HCT116 (cell line): Measurements from ENCODE around the gene DCUN1D1. TPM values are rescaled to one million over a fixed set of nuclear protein-coding genes. Genes with fewer than 3 reads are reported as not detected.
A peak's percentile ranks its signal among the peaks of the same experiment; 100 is the strongest.

ENCODE experiments used
- ATAC-seq: fragments of 200-7000 bp; cut with Tn5 transposase; 2 replicates; pipeline ENCODE4 v1.9.1; 2020; ENCODE audit warnings: mild to moderate bottlenecking, moderate library complexity
- BruUV-seq: library from RNA; stranded (reverse); fragments of 400-500 nt; replicated peaks from 2 replicates; lab custom pipeline; 2021; lab: Mats Ljungman, UMichigan
- CTCF ChIA-PET: fragments of 300-600 bp; sonication (Branson Sonifier 250); formaldehyde crosslinking; loops from one replicate; lab custom pipeline; 2021; ENCODE audit warnings: antibody characterized with exemption; lab: Charles Lee
- POLR2A ChIA-PET: fragments of 300-600, 350-600 bp; sonication (Branson Sonifier 250); formaldehyde crosslinking; loops from one replicate; lab custom pipeline; 2021; ENCODE audit warnings: antibody characterized with exemption; lab: Charles Lee
- RAD21 ChIA-PET, 2 experiments: fragments of 300-600 bp; sonication (Branson Sonifier 250); formaldehyde crosslinking; loops; one replicate each; lab custom pipeline; 2023; ENCODE audit warnings: low total read pairs in 2 of 2; ENCODE audit not compliant: uncharacterized antibody in 2 of 2, unreplicated experiment in 2 of 2, low non-redundant PET in 1 of 2; lab: Charles Lee
- DNase-seq: peaks from one replicate; pipeline ENCODE4 v3.0.0-alpha.2; 2010; ENCODE audit warnings: low read depth, low spot score
- H2AFZ ChIP-seq: fragments of 200-600 bp; shearing (Covaris generic), sonication (generic); 2 replicates; pipeline ENCODE4 v1.6.1; 2017; ENCODE audit warnings: low read depth, mixed run types, mixed read lengths, antibody characterized with exemption, low read length; ENCODE audit not compliant: poor library complexity, severe bottlenecking
- H3K27ac ChIP-seq: 2 replicates; pipeline ENCODE4 v1.5.1; 2012; ENCODE audit warnings: low read depth, low read length
- H3K27me3 ChIP-seq: fragments of 200-600 bp; sonication (generic); 2 replicates; pipeline ENCODE4 v1.6.1; 2016; ENCODE audit warnings: mixed run types, low read length, mixed read lengths; ENCODE audit not compliant: insufficient read depth
- H3K36me3 ChIP-seq, 2 experiments: fragments of 200-500 bp in 1 of 2; fragments of 200-600 bp in 1 of 2; sonication (Bioruptor generic) in 1 of 2; sonication (generic) in 1 of 2; 2 replicates each; pipeline versions ENCODE4 v1.5.1 to v1.6.1; 2014 to 2016; ENCODE audit warnings: low read length in 2 of 2, inconsistent platforms in 1 of 2, mixed read lengths in 1 of 2, mixed run types in 1 of 2; ENCODE audit not compliant: insufficient read depth in 2 of 2, control insufficient read depth in 1 of 2
- H3K4me1 ChIP-seq, 2 experiments: fragments of 200-600 bp in 1 of 2; sonication (generic) in 1 of 2; 2 replicates each; pipeline versions ENCODE4 v1.5.1 to v1.6.1; 2012 to 2017; ENCODE audit warnings: low read length in 2 of 2, inconsistent platforms in 1 of 2, mild to moderate bottlenecking in 1 of 2, mixed read lengths in 1 of 2, mixed run types in 1 of 2, moderate library complexity in 1 of 2; ENCODE audit not compliant: insufficient read depth in 2 of 2, control insufficient read depth in 1 of 2
- H3K4me2 ChIP-seq: fragments of 200-600 bp; sonication (generic); 2 replicates; pipeline ENCODE4 v1.6.1; 2017; ENCODE audit warnings: mixed run types, low read length, mixed read lengths
- H3K4me3 ChIP-seq, 2 experiments: fragments of 200-600 bp in 1 of 2; sonication (generic) in 1 of 2; replicated peaks in 1 of 2; 2 replicates each; pipeline ENCODE4 v1.5.1; 2011 to 2016; ENCODE audit warnings: low read length in 2 of 2, control low read depth in 1 of 2, low read depth in 1 of 2, mild to moderate bottlenecking in 1 of 2, mixed read lengths in 1 of 2, mixed run types in 1 of 2
- H3K79me2 ChIP-seq: fragments of 200-600 bp; sonication (generic); 2 replicates; pipeline ENCODE4 v1.6.1; 2017; ENCODE audit warnings: mild to moderate bottlenecking, mixed run types, low read length, moderate library complexity, mixed read lengths; ENCODE audit not compliant: insufficient read depth
- H3K9ac ChIP-seq: fragments of 200-600 bp; sonication (generic); 2 replicates; pipeline ENCODE4 v1.6.1; 2016; ENCODE audit warnings: low read length, mixed read lengths
- H3K9me2 ChIP-seq: fragments of 200-600 bp; sonication (generic), shearing (Covaris generic); 2 replicates; pipeline ENCODE4 v1.6.1; 2017; ENCODE audit warnings: mixed run types, mild to moderate bottlenecking, moderate library complexity; ENCODE audit not compliant: insufficient read depth
- H3K9me3 ChIP-seq, 2 experiments: fragments of 200-500 bp in 1 of 2; fragments of 200-600 bp in 1 of 2; sonication (Bioruptor generic) in 1 of 2; sonication (generic) in 1 of 2; 2 replicates each; pipeline ENCODE4 v1.6.1; 2014 to 2017; ENCODE audit warnings: low read length in 2 of 2, mixed read lengths in 2 of 2, inconsistent platforms in 1 of 2, low read depth in 1 of 2, mild to moderate bottlenecking in 1 of 2, mixed run types in 1 of 2, moderate library complexity in 1 of 2; ENCODE audit not compliant: control insufficient read depth in 1 of 2, insufficient read depth in 1 of 2
- H4K20me1 ChIP-seq: fragments of 200-600 bp; sonication (generic), shearing (Covaris generic); 2 replicates; pipeline ENCODE4 v1.6.1; 2017; ENCODE audit warnings: mixed run types, mild to moderate bottlenecking, moderate library complexity; ENCODE audit not compliant: insufficient read depth
- CBX3 ChIP-seq: IDR thresholded peaks from 2 replicates; pipeline ENCODE4 v1.6.1; 2012; ENCODE audit warnings: low read depth
- CEBPB ChIP-seq: IDR thresholded peaks from 2 replicates; pipeline ENCODE4 v1.6.1; 2012; ENCODE audit warnings: low read depth
- EGR1 ChIP-seq: IDR thresholded peaks from 2 replicates; pipeline ENCODE4 v1.6.1; 2012; ENCODE audit warnings: low read depth
- ELF1 ChIP-seq: IDR thresholded peaks from 2 replicates; pipeline ENCODE4 v1.6.1; 2012; ENCODE audit warnings: low read depth, borderline replicate concordance
- EZH2phosphoT487 ChIP-seq: fragments of 200-600 bp; IDR thresholded peaks from 2 replicates; pipeline ENCODE4 v1.6.1; 2018; ENCODE audit warnings: antibody characterized with exemption, borderline replicate concordance
- FOSL1 ChIP-seq: IDR thresholded peaks from 2 replicates; pipeline ENCODE4 v1.6.1; 2012; ENCODE audit warnings: low read depth
- JUND ChIP-seq: IDR thresholded peaks from 2 replicates; pipeline ENCODE4 v1.6.1; 2012
- POLR2A ChIP-seq: IDR thresholded peaks from 2 replicates; pipeline ENCODE4 v1.7.0; 2011; ENCODE audit warnings: borderline replicate concordance; ENCODE audit not compliant: insufficient read depth, insufficient read length; ENCODE audit errors: extremely low read depth
- POLR2AphosphoS5 ChIP-seq: IDR thresholded peaks from 2 replicates; pipeline ENCODE4 v1.6.1; 2011; ENCODE audit warnings: mild to moderate bottlenecking, low read depth, low read length, moderate library complexity
- RAD21 ChIP-seq: IDR thresholded peaks from 2 replicates; pipeline ENCODE4 v1.6.1; 2012; ENCODE audit warnings: low read depth, mild to moderate bottlenecking
- SP1 ChIP-seq: IDR thresholded peaks from 2 replicates; pipeline ENCODE4 v1.6.1; 2012; ENCODE audit warnings: low read depth
- SRF ChIP-seq: IDR thresholded peaks from 2 replicates; pipeline ENCODE4 v1.6.1; 2012; ENCODE audit warnings: low read depth
- TCF7L2 ChIP-seq: IDR thresholded peaks from 2 replicates; pipeline ENCODE4 v1.7.0; 2011; ENCODE audit warnings: borderline replicate concordance, inconsistent platforms; ENCODE audit not compliant: insufficient read depth, insufficient read length; ENCODE audit errors: extremely low read depth
- ZFX ChIP-seq: fragments of 450-650 bp; IDR thresholded peaks from 2 replicates; pipeline ENCODE4 v1.6.1; 2017
- intact Hi-C: fragments of 100-400 bp; cut with micrococcal nuclease; formaldehyde crosslinking; loops from 2 replicates; pipeline ENCODE4 v1.10.0; 2022
- total RNA-seq: library from RNA; stranded (reverse); gene quantifications from one replicate; pipeline ENCODE4 v1.2.1, GENCODE V29; 2021; ENCODE audit not compliant: unreplicated experiment
- TF ChIP-seq, protein P1 (sequence below): IDR thresholded peaks from 2 replicates; pipeline ENCODE4 v1.6.1; 2012
- TF ChIP-seq, protein P2 (sequence below): IDR thresholded peaks from 2 replicates; pipeline ENCODE4 v1.6.1; 2012
- TF ChIP-seq, protein P3 (sequence below): IDR thresholded peaks from 2 replicates; pipeline ENCODE4 v1.6.1; 2011; ENCODE audit warnings: mild to moderate bottlenecking, low read length, moderate library complexity; ENCODE audit not compliant: insufficient replicate concordance; ENCODE audit errors: extremely low read depth
- TF ChIP-seq, protein P4 (sequence below), 3 experiments: fragments of 200-600 bp in 1 of 3; sonication (generic) in 1 of 3; IDR thresholded peaks in 2 of 3; conservative IDR thresholded peaks in 1 of 3; 2 replicates each; pipeline ENCODE4 v1.5.1; 2012 to 2017; ENCODE audit warnings: low read depth in 2 of 3, low read length in 2 of 3, antibody characterized with exemption in 1 of 3, borderline replicate concordance in 1 of 3, control low read depth in 1 of 3, mild to moderate bottlenecking in 1 of 3, mixed read lengths in 1 of 3, mixed run types in 1 of 3, moderate library complexity in 1 of 3; ENCODE audit not compliant: insufficient read depth in 1 of 3

Gene DCUN1D1
- total RNA-seq, 1 experiment from 2014 or later: 46.9 TPM

DNA sequence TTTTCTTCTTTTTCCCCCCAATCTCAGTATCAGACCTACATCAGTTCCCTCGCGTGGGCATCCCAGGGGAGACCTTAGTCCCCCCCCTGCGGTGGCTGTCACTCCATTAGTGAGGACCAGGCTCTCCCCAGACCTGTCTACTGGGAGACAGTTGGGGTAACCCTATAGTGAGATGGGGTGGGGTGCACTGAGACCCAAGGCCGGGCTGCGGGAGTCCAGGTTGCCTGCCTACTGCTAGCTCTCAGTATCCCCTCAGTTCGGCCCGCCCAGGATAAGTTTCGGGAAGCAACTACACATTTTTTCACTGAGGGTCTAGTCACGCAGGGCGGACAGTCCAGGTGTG, 671 bp upstream of the DCUN1D1 start:
- peak; percentile 2; the same call in 1 of the 2 replicates for ATAC-seq
- Histone ChIP-seq H3K27ac (no peak overlapping the region), H3K4me2 (peak overlapping the region; percentile 84), H3K9me3 (no peaks in the 10 kb centered on the region), H3K36me3 (no peaks in the 10 kb centered on the region), H3K9me2 (no peaks in the 10 kb centered on the region), H4K20me1 (peaks cover 4% of the 10 kb centered on the region; the same call in 1 of the 2 replicates), H3K9ac (peak overlapping the region; percentile 68), H3K4me1 (peaks cover 2 to 18% of the 10 kb centered on the region in 2 experiments; a peak in 3 of 4 replicates), H2AFZ (no peak overlapping the region), H3K4me3 (peak overlapping the region; percentile 79 to 87), H3K27me3 (no peaks in the 10 kb centered on the region), H3K79me2 (peaks cover 39% of the 10 kb centered on the region)
- POLR2A ChIA-PET: no interaction called here
- intact Hi-C loops: loop anchor here (10.0 kb wide), 1 partner anchor 114 kb away; the partner anchor contains the start of gene MCCC1
- DNase-seq: no peak
- BruUV-seq: no TSS peak
- RAD21 ChIA-PET: no interaction called here
- TF ChIP-seq RAD21: no peak
- no peak for TF ChIP-seq CBX3
- no peak for TF ChIP-seq EZH2phosphoT487
- no peak for TF ChIP-seq TCF7L2
- TF ChIP-seq, protein P1, sequence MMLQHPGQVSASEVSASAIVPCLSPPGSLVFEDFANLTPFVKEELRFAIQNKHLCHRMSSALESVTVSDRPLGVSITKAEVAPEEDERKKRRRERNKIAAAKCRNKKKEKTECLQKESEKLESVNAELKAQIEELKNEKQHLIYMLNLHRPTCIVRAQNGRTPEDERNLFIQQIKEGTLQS: no peak
- TF ChIP-seq FOSL1: no peak
- TF ChIP-seq ZFX: no peak
- TF ChIP-seq CEBPB: no peak
- CTCF ChIA-PET: no interaction called here

DNA sequence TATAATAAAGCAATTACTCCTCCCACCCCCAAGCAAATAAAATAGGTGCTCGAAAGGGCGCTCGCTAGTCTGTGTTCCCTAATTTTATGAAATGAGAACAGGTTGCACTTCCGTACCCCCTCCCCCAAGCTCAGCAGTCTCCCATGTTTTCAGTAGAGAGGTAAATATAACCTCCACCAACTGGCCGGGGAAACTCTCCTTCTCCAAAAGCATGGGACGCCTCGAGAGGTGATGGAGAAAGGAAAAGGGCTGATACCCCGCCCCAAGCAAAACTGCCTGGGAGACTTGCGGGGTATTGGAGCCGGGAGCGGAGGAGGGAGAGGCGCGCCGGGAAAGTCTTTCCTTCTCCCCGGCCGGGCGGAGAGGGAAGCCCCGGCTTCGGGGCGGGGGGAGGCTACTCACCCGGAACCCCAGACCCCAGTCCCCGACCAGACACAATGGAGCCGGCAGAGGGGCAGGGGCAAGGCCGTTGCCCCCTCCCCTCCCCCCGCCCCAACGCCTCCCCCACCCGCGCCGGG, 605 bp downstream of the DCUN1D1 start:
- intact Hi-C loops: loop anchor here (10.0 kb wide), 1 partner anchor 115 kb away; the partner anchor contains the start of gene MCCC1
- TF ChIP-seq POLR2A (no peak), SP1 (no peak), ZFX (no peak), SRF (no peak), TCF7L2 (no peak), POLR2AphosphoS5 (no peak), FOSL1 (no peak), ELF1 (no peak), JUND (no peak), EGR1 (no peak)
- TF ChIP-seq, protein P2, sequence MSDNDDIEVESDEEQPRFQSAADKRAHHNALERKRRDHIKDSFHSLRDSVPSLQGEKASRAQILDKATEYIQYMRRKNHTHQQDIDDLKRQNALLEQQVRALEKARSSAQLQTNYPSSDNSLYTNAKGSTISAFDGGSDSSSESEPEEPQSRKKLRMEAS: no peak
- TF ChIP-seq, protein P3, sequence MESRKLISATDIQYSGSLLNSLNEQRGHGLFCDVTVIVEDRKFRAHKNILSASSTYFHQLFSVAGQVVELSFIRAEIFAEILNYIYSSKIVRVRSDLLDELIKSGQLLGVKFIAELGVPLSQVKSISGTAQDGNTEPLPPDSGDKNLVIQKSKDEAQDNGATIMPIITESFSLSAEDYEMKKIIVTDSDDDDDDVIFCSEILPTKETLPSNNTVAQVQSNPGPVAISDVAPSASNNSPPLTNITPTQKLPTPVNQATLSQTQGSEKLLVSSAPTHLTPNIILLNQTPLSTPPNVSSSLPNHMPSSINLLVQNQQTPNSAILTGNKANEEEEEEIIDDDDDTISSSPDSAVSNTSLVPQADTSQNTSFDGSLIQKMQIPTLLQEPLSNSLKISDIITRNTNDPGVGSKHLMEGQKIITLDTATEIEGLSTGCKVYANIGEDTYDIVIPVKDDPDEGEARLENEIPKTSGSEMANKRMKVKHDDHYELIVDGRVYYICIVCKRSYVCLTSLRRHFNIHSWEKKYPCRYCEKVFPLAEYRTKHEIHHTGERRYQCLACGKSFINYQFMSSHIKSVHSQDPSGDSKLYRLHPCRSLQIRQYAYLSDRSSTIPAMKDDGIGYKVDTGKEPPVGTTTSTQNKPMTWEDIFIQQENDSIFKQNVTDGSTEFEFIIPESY: no peak
- TF ChIP-seq, protein P4, sequence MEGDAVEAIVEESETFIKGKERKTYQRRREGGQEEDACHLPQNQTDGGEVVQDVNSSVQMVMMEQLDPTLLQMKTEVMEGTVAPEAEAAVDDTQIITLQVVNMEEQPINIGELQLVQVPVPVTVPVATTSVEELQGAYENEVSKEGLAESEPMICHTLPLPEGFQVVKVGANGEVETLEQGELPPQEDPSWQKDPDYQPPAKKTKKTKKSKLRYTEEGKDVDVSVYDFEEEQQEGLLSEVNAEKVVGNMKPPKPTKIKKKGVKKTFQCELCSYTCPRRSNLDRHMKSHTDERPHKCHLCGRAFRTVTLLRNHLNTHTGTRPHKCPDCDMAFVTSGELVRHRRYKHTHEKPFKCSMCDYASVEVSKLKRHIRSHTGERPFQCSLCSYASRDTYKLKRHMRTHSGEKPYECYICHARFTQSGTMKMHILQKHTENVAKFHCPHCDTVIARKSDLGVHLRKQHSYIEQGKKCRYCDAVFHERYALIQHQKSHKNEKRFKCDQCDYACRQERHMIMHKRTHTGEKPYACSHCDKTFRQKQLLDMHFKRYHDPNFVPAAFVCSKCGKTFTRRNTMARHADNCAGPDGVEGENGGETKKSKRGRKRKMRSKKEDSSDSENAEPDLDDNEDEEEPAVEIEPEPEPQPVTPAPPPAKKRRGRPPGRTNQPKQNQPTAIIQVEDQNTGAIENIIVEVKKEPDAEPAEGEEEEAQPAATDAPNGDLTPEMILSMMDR (IDR thresholded peaks at IDR 0.05 in 2 of 3, conservative IDR thresholded peaks at IDR 0.05 in 1 of 3; ENCODE audit: borderline replicate concordance in 1 of 3, insufficient read depth in 1 of 3, low read depth in 2 of 3, low read length in 2 of 3): no peak

More for the DNA sequence above, 605 bp downstream of the DCUN1D1 start:
- POLR2A ChIA-PET: no interaction called here
- no peak for DNase-seq
- no peak overlapping the region for H2AFZ ChIP-seq
- H3K4me2 ChIP-seq: peak overlapping the region; percentile 90
- H3K9me2 ChIP-seq: no peaks in the 10 kb centered on the region
- H3K27ac ChIP-seq: peak overlapping the region; percentile 64; the same call in 1 of the 2 replicates
- ATAC-seq: peak; percentile 42
- H4K20me1 ChIP-seq: peaks cover 4% of the 10 kb centered on the region; the same call in 1 of the 2 replicates
- no peaks in the 10 kb centered on the region for H3K27me3 ChIP-seq
- H3K9ac ChIP-seq: peak overlapping the region; percentile 82
- peaks cover 2 to 18% of the 10 kb centered on the region in 2 experiments; a peak in 3 of 4 replicates for H3K4me1 ChIP-seq
- peak overlapping the region; percentile 79 to 87 for H3K4me3 ChIP-seq
- no peaks in the 10 kb centered on the region for H3K9me3 ChIP-seq
- CTCF ChIA-PET: no interaction called here
- RAD21 ChIA-PET: no interaction called here
- H3K79me2 ChIP-seq: peaks cover 51% of the 10 kb centered on the region
- no peaks in the 10 kb centered on the region for H3K36me3 ChIP-seq
- no TSS peak for BruUV-seq
